ENCODE results near the gene CEP170B.

DNA sequence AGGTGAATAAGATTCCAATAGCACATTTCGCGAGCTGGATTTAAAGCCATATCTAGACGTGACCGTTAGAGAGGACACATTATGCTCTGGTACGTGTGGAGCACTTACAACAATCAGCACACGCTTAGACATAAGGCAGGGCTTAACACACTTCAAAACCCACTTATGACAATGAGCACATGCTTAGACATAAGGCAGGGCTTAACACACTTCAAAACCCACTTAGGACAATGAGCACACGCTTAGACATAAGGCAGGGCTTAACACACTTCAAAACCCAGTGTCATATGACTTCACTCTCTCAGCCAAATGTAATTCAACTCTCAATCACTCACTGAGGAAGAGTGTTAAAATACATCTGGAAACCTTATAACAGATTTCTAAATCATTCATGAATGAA lies 48.4 kb downstream of the CEP170B start:
- TF ChIP-seq, protein P1, sequence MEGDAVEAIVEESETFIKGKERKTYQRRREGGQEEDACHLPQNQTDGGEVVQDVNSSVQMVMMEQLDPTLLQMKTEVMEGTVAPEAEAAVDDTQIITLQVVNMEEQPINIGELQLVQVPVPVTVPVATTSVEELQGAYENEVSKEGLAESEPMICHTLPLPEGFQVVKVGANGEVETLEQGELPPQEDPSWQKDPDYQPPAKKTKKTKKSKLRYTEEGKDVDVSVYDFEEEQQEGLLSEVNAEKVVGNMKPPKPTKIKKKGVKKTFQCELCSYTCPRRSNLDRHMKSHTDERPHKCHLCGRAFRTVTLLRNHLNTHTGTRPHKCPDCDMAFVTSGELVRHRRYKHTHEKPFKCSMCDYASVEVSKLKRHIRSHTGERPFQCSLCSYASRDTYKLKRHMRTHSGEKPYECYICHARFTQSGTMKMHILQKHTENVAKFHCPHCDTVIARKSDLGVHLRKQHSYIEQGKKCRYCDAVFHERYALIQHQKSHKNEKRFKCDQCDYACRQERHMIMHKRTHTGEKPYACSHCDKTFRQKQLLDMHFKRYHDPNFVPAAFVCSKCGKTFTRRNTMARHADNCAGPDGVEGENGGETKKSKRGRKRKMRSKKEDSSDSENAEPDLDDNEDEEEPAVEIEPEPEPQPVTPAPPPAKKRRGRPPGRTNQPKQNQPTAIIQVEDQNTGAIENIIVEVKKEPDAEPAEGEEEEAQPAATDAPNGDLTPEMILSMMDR (conservative IDR thresholded peaks at IDR 0.05) = no peak
- TF ChIP-seq ZFX (IDR thresholded peaks at IDR 0.05) = no peak
